Stimulated activated CD4-positive, alpha-beta T cell treated with anti-CD3 and anti-CD28 coated beads, Interleukin-4, amount 100 ng/mL, for 1 hour (primary cell): ENCODE measurements around the gene TEK.

ENCODE experiments used
- DNase-seq: peaks from one replicate; pipeline ENCODE4 v3.0.0-alpha.2; 2020

Gene TEK

GRCh38 chr9:27248702-27249101, 139.7 kb downstream of the TEK start:
- no peak for DNase-seq

GRCh38 chr9:27258662-27259061, 149.6 kb downstream of the TEK start:
- no peak for DNase-seq

GRCh38 chr9:27260789-27261516, 151.9 kb downstream of the TEK start:
- DNase-seq, result no peak

- DNase-seq, result no peak
Observed at GRCh38 chr9:27261517-27262211, 152.6 kb downstream of the TEK start.

- DNase-seq, result no peak
Observed at GRCh38 chr9:27272103-27272502, 163.1 kb downstream of the TEK start.

GRCh38 chr9:27273186-27273585, 164.2 kb downstream of the TEK start:
- no peak for DNase-seq

- no peak for DNase-seq
Observed at GRCh38 chr9:27276193-27277030, 167.4 kb downstream of the TEK start.

GRCh38 chr9:27278374-27278773, 169.3 kb downstream of the TEK start:
- no peak for DNase-seq

GRCh38 chr9:27279611-27280010, 170.6 kb downstream of the TEK start:
- no peak for DNase-seq
